Fibroblast of skin of left quadriceps (primary cell): ENCODE results near the gene FBXL17.
"Not testable (repeated sequence)": the region's sequence is repeated elsewhere in the genome, so short reads cannot be mapped to it uniquely, and the experiment has no call there.

Experiments used
- DNase-seq, 2 experiments: peaks; one replicate each; pipeline ENCODE4 v3.0.0-alpha.2; 2013; ENCODE audit warnings: low read depth in 2 of 2

Gene FBXL17

DNA sequence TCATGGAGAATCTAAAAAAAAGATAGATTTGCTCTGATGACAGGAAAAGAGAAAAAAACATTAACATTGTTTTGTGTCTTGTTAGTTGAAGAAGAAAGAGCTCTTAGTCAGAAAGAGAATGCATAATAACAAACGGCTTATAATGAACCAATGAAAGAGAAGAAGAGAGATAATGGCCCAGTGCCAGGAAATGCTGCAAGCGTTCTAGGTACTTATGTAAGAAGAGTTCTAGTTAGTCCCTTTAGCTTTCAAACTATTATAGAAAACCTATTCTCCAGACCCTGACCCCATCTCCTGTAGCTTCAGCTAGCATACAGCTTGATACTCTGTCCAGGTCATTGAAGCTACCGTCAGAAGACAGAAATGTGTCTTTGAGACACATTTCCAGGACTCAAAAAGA, 70.2 kb downstream of the FBXL17 start:
- DNase-seq: no peak

DNA sequence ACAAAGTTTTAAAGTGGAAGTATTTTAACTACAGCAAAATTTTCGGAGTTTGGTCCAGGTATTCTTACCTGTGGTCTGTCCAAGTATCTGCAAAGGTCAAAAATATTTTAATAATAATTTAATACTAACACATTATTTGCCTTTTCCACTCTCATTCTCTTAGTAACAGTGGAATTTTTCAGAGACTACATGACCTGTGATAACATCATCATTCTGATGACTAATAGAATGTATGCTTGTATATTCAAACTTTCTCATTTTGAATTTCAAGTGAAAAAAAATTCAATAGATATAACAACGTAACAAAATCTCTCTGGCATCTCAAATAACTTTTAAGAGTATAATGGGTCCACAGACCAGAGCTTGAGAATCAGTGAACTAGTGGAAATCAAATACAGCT, 78.3 kb downstream of the FBXL17 start:
- no peak for DNase-seq

DNA sequence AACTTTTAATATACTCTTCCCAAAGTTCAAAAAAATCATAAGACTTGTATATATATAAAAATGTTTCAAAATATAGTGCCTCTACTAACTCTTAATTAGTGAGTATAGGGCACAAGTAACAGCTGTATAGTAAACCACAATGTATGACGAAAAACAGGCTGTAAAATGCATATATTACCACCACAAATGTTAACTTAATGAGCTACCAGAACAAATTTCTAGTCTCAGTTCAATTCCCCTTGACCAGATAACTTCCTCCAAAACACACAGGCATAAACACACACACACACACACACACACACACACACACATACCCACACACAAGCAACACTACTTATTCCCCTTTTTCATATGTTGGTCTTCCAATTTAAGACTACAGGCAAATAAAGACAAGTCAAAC, 78.8 kb downstream of the FBXL17 start:
- no peak for DNase-seq

DNA sequence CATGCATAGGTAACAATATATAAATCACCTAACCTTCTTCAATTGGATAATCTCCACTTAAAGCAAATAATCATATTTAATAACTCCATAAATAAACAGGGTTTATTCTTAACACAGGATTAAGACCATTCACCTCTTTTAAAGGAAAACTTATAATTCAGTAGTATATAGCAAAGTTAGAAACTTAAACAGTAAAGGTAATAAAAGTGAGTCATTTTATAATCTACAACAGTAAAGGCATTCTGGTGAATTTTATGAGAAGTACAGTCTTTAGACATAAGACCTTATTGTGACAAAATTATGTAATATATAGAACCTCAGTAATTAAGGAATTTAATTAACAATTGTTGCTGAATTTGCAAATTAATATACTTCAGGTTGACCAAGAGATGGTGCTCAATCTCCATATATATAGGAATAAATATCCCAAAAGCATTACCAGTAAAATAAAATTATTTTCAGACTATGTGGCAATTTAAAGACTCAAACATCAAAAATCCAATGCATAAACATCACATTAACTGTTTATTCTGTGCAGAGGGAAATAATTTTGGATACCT, 84.8 kb downstream of the FBXL17 start:
- DNase-seq: no peak

DNA sequence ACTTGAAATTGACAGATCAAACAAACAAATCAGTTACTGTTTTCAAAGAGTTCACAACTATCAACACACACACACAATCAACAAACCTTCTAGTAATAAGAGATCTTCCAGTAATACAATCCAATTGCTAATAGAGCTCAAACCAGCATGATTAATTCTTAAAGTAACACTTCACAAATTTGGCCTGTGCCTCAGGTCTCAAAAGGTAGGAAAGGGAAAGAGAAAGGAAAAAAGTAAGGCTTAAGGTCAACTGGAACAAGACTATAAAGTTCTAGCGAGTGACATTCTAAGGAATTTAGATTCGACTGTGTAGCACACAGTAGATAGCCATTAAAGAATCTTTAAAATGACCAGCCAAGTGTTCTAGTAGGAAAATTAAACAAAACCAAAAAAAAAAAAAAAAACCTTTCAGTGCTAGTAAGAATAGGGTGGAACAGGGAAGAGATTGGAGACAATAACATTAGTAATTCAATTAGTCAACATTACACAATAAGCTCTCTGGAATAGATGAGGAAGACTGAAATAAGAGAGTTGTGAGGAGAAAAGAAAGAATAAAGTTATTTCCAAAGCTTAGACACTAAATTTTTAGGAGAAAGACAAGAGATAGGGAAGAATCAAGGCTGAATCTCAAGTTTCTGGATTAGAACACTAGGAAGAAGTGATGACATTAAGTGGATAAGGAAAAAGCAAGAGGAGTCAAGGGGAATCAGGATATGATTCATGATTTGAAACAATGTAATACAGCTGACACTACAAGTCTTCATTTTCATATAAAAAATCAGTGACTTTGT, 86.1 kb downstream of the FBXL17 start:
- DNase-seq: no peak

DNA sequence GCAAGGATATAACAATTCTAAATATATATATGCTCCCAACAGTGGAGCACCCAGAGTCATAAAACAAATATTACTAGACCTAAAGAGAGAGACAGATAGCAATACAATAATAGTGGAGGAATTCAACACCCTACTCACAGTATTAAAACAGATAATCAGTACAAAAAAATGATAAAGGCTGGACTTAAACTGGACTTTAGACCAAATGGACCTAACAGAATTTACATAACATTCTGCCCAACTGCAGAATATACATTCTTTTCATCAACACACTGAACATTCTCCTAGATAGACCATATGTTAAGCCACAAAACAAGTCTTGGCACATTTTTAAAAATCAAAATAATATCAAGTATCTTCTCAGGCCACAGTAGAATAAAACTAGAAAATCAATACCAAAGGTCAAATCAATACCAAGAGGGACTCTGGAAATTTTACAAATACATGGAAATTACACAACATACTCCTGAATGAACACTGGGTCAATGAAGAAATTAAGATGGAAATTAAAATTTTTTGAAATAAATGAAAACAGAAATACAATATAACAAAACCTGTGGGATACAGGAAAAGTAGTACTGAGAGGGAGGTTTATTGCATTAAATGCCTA, 100.8 kb downstream of the FBXL17 start:
- no peak for DNase-seq

DNA sequence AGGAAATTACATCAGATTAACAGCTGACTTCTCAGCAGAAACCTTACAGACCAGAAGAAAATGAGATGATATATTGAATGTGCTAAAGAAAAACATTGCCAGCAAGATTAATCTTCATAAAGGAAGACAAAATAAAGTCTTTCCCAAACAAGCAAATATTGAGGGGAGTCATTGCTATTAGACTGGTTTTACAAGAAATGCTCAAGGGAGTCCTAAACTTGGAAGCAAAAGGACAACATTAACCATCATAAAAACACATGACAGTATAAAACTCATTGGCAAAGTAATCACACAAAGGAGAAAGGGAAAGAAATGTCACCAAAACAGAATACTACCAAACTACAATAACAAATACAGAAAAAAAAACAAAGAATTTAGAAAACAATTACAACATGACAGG, 101.7 kb downstream of the FBXL17 start:
- DNase-seq: no peak

DNA sequence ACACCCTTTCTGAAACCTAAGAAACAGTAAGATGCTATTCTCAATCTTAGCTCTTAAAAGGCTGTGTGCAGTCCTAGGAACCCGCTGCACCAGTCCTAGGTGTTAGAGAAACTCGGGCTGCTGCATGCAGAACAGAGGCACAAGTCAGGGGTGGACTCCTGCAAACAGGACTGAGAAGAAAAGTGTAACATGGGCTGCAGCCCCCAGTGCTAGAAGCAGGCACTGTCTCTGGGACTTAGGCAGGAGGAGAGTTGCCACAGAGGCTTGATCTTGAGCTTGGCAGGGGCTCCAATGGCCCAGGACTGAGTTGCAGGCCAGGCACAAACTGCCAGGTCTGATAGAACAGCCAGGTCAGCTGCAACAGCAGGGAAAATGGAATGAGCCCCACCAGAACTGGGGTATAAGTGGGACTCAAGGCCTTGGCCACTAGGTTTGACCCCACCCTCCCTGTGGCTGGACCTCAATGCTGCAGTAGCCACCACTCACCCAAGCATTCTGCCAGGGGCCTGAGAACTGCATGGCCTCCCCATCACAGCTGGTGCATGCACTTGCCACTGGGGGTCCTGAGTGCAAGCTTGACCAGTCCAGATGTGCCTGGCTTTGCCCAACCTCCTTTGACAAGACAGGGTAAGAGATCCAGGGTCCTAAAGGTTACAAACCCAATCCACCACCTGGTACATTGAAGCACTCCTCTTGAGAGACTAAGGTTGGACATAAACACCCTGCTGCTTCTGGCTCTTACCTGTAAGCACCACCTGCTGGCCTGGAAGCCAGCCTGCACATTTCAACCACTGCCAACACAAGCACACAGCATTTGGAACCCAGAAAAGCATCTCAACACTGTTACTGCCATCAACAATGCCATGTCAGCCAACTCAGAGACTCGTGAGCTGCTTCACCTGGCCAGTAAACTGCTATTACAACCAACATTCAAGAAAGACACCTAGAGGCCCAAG, 103.3 kb downstream of the FBXL17 start:
- no peak for DNase-seq

DNA sequence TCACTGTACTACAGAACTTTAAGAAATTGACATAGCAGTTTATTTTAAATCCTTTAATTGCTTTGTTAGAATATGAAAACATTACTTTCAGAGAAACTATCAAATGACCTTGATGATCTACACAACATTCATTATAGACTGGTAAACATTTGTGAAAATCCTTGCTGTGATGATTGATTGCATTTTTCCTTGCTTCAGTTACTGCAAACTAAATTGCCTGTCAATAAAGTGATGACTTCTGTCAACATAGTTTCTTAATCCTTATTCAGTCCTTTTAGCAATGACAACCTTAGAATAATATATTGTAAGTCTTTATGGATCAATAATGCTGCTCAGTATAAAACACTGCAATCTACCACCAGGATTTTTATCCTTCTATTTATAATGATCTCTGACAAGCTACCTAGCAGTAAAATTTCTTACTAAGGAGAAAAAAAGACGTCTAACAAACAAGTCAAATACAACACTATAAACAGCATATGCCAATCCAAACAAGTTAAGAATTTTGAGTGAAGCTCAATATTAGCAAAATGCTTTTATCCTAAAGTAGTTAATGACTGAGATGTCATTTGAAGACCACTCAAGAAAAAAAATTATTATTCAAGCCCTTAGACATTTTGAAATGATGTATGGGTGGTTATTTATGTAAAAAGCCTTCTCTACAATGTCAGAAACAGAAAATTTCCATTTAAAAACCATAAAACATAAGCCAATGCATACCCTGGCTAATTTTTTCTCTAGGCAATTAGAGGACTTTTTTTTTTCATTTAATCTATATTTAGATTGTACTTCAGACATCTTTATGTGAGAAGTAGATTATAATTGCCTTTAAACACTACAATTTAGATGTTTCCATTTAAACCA, 105.5 kb downstream of the FBXL17 start:
- DNase-seq: no peak

DNA sequence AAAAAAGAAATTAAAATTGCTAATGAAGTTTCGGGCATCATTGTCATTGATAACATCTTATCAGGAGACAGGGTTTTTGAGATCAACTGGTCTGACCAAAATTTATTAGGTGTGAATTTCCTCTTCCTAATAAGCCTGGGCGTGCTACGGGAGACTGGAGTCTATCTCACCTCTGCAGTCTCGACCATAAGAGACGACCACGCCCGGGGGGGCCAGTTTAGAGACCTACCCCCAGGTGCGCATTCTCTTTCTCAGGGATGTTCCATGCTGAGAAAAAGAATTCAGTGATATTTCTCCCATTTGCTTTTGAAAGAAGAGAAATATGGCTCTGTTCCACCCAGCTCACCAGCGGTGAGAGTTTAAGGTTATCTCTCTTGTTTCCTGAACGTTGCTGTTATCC, 107.8 kb downstream of the FBXL17 start:
- DNase-seq: not testable (repeated sequence)

DNA sequence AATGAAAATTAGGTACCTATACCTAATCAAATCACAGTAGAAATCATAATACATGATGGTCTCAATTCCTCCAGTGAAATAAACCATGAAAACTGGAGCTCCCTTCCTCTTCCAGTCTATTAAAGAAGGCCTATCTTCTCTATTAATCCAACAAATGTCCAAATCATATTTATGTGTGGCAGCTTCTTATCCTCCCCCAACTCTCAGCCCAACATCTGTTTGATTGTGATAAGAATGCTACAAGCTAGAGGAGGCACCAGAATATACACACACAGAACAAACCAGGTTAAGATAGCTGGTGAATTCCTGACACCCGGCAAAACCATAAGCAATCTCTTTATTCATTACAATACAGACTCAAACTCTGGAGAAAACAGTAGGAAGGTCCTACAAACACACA, 110.8 kb downstream of the FBXL17 start:
- DNase-seq: no peak

DNA sequence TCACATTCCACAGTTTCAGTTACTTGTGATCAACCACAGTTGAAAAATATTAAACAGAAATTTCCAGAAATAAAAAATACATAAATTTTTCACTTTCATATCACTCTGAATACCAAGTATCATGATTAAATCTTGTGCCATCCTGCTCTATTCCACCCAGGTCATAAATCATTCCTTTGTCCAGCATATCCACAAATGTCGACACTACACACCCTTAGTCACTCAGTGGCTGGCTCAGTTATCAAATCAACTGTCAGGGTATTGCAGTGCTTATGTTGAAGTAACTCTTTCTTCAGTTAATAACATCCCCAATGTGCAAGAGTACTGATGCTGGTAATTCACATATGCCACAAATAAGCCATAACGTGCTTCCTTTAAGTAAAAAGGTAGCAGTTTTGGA, 115.7 kb downstream of the FBXL17 start:
- DNase-seq: no peak

DNA sequence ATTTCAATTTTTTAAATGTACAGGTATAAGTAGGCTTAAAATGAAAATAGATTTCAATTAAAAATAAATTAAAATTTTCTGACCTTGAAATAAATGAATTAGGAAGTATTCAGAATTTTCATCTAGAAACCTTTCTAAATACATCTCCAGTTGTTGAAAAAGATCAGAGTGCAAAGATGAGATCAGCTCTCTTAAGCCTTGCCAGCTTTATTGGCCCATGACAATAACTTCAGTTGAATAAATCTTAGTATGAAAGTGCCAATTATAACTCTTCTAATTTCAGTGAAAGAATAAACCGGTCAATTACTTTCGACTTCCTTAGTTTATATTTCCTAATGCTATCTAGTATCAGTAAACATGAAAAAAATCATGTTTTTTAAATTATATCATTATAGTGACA, 117.4 kb downstream of the FBXL17 start:
- DNase-seq: no peak

DNA sequence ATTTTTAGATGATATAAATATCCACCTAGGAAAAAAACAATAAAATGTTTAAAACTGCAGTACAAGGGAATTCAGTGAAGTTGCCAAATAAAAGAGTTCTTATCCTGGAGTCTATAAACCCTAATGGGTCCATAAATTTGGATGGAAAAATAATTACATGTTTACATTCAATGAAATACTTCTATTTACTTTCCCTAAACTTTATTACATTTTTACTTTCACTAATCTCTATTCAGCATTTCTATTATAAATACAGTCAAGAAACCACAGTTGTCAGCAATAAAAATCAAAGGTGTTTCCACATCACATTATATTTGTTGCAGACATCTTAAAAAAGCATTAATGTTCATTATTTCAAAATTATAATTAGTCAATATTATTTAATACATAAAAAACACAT, 118.6 kb downstream of the FBXL17 start:
- no peak for DNase-seq

DNA sequence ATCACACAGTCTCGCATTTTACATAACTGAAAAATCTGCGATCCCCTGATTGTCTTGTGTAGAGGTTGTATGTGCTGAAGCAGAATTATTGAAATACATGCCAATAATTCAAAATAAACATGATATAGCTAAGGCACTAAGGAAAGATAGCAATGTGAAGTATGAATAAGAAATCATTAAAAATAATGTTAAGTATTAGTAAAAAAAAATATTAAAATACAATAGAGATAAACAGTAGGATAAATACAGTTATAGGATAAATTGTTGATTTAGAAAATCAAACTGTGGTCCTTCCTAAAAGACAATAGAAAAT, 121.1 kb downstream of the FBXL17 start:
- no peak for DNase-seq

DNA sequence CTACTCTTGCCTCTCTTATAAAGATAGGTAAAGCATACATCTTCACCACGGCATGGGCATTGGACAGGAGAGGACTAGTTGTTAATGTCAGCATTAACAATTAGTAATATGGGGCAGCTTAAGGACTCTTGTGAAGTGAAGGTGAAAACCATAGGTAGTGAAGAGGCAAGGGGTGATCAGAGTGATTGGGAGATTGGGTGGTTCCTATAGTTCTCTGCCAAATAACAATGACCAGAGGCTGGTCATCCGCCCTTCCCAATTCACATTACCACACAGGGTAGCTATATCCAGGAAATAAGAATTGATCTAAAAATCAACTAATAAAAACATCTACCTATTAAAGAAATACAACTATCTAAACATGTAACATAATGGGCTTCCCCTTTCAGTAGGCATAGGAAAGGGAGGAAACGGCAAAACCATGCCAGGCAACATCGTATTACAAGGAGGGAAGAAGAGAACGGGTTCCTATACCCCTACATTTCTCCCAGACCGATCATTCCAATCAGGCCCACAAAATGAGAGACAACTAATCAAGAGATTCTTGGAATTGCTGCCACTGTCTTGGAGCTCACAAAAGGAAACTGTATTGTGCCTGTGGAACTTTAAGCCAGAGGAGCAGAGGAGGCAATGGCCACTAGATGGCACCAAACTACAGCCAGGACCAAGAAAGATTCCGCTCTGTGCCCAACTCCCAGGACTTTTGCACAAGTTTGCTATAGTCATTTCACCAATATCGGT, 121.6 kb downstream of the FBXL17 start:
- DNase-seq: peak; percentile 36 to 46

DNA sequence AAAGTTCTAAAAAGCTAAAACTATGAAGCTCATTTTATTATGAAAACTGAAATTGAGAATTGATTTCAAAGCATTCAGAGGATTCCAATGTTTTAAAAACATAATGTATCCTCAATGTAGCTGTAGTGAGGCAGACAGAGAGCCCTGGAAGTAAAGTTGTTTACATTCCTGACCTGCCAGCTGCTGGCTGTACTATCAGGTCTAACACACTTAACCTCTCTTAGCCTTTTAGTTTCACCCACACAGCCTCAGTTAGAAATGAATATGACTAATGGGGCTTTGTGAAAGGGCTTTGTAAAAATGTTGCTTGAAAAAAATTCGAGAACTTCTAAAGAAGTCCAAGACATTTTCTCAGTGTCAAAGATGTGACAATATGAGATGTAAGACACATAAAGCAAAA, 122.6 kb downstream of the FBXL17 start:
- DNase-seq: no peak

DNA sequence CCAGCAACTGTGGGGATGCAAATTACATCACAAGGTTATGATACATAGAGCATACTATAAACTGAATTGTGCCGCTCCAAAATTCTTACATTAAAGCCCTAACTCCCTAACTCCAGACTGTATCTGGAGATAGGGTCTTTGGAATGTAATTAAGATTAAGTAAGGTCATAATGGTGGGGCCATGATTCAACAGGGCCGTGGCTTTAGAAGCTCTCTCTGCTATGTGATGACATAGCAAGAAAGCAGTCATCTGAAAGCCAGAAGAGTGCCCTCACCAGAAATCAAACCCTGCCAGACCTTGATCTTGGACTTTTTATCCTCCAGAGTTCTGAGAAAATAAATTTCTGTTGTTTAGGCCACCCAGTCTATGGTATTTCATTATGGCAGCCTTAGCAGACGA, 123.9 kb downstream of the FBXL17 start:
- DNase-seq: no peak

DNA sequence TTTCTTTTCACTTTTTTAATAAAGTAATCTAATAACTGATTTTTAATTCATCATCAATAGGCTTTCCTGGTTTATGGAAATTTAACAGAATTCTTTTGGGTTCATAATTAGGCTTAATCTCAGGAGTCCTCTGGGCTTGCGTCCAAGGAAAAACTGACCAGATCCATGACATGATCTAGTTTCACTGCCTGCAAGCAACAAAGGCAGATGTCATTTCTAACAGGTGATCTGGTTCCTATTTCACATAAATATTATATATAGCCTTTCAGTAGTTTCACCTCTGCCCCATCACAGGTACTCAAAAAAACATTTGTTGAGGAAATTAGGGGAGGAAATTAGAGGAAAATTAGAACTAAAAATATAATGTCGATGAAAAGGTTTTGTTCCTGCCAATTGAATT, 126.4 kb downstream of the FBXL17 start:
- no peak for DNase-seq

DNA sequence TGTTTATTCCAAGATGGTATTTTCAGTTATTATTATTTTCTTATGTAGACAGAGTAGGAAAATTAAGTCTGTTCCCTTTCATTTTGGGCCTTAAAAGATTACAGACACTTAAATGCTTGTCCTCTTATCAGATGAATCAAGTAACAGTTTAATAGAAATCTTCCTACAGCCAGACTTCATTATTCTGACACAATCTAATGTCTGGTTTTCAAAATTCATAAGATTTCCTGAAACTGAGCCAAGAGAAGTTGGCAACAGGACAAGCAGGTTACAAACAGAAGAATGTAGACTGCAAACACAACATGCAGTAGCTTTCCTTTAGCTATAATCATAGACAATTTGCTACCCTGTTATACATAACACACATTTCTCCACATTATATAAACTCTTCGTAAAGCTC, 130.5 kb downstream of the FBXL17 start:
- no peak for DNase-seq
